HCT116 (cell line): ENCODE data around the gene STK4. TPM values are rescaled to one million over a fixed set of nuclear protein-coding genes. Genes with fewer than 3 reads are reported as not detected.

Experiments used
- ATAC-seq: fragments of 200-7000 bp; cut with Tn5 transposase; 2 replicates; pipeline ENCODE4 v1.9.1; 2020; ENCODE audit warnings: mild to moderate bottlenecking, moderate library complexity
- BruUV-seq: library from RNA; stranded (reverse); fragments of 400-500 nt; replicated peaks from 2 replicates; lab custom pipeline; 2021; lab: Mats Ljungman, UMichigan
- CTCF ChIA-PET: fragments of 300-600 bp; sonication (Branson Sonifier 250); formaldehyde crosslinking; loops from one replicate; lab custom pipeline; 2021; ENCODE audit warnings: antibody characterized with exemption; lab: Charles Lee
- POLR2A ChIA-PET: fragments of 300-600, 350-600 bp; sonication (Branson Sonifier 250); formaldehyde crosslinking; loops from one replicate; lab custom pipeline; 2021; ENCODE audit warnings: antibody characterized with exemption; lab: Charles Lee
- RAD21 ChIA-PET, 2 experiments: fragments of 300-600 bp; sonication (Branson Sonifier 250); formaldehyde crosslinking; loops; one replicate each; lab custom pipeline; 2023; ENCODE audit warnings: low total read pairs in 2 of 2; ENCODE audit not compliant: uncharacterized antibody in 2 of 2, unreplicated experiment in 2 of 2, low non-redundant PET in 1 of 2; lab: Charles Lee
- DNase-seq: peaks from one replicate; pipeline ENCODE4 v3.0.0-alpha.2; 2010; ENCODE audit warnings: low read depth, low spot score
- H2AFZ ChIP-seq: fragments of 200-600 bp; shearing (Covaris generic), sonication (generic); 2 replicates; pipeline ENCODE4 v1.6.1; 2017; ENCODE audit warnings: low read depth, mixed run types, mixed read lengths, antibody characterized with exemption, low read length; ENCODE audit not compliant: poor library complexity, severe bottlenecking
- H3K27ac ChIP-seq: 2 replicates; pipeline ENCODE4 v1.5.1; 2012; ENCODE audit warnings: low read depth, low read length
- H3K27me3 ChIP-seq: fragments of 200-600 bp; sonication (generic); 2 replicates; pipeline ENCODE4 v1.6.1; 2016; ENCODE audit warnings: mixed run types, low read length, mixed read lengths; ENCODE audit not compliant: insufficient read depth
- H3K36me3 ChIP-seq, 2 experiments: fragments of 200-500 bp in 1 of 2; fragments of 200-600 bp in 1 of 2; sonication (Bioruptor generic) in 1 of 2; sonication (generic) in 1 of 2; 2 replicates each; pipeline versions ENCODE4 v1.5.1 to v1.6.1; 2014 to 2016; ENCODE audit warnings: low read length in 2 of 2, inconsistent platforms in 1 of 2, mixed read lengths in 1 of 2, mixed run types in 1 of 2; ENCODE audit not compliant: insufficient read depth in 2 of 2, control insufficient read depth in 1 of 2
- H3K4me1 ChIP-seq, 2 experiments: fragments of 200-600 bp in 1 of 2; sonication (generic) in 1 of 2; 2 replicates each; pipeline versions ENCODE4 v1.5.1 to v1.6.1; 2012 to 2017; ENCODE audit warnings: low read length in 2 of 2, inconsistent platforms in 1 of 2, mild to moderate bottlenecking in 1 of 2, mixed read lengths in 1 of 2, mixed run types in 1 of 2, moderate library complexity in 1 of 2; ENCODE audit not compliant: insufficient read depth in 2 of 2, control insufficient read depth in 1 of 2
- H3K4me2 ChIP-seq: fragments of 200-600 bp; sonication (generic); 2 replicates; pipeline ENCODE4 v1.6.1; 2017; ENCODE audit warnings: mixed run types, low read length, mixed read lengths
- H3K4me3 ChIP-seq, 2 experiments: fragments of 200-600 bp in 1 of 2; sonication (generic) in 1 of 2; replicated peaks in 1 of 2; 2 replicates each; pipeline ENCODE4 v1.5.1; 2011 to 2016; ENCODE audit warnings: low read length in 2 of 2, control low read depth in 1 of 2, low read depth in 1 of 2, mild to moderate bottlenecking in 1 of 2, mixed read lengths in 1 of 2, mixed run types in 1 of 2
- H3K79me2 ChIP-seq: fragments of 200-600 bp; sonication (generic); 2 replicates; pipeline ENCODE4 v1.6.1; 2017; ENCODE audit warnings: mild to moderate bottlenecking, mixed run types, low read length, moderate library complexity, mixed read lengths; ENCODE audit not compliant: insufficient read depth
- H3K9ac ChIP-seq: fragments of 200-600 bp; sonication (generic); 2 replicates; pipeline ENCODE4 v1.6.1; 2016; ENCODE audit warnings: low read length, mixed read lengths
- H3K9me2 ChIP-seq: fragments of 200-600 bp; sonication (generic), shearing (Covaris generic); 2 replicates; pipeline ENCODE4 v1.6.1; 2017; ENCODE audit warnings: mixed run types, mild to moderate bottlenecking, moderate library complexity; ENCODE audit not compliant: insufficient read depth
- H3K9me3 ChIP-seq, 2 experiments: fragments of 200-500 bp in 1 of 2; fragments of 200-600 bp in 1 of 2; sonication (Bioruptor generic) in 1 of 2; sonication (generic) in 1 of 2; 2 replicates each; pipeline ENCODE4 v1.6.1; 2014 to 2017; ENCODE audit warnings: low read length in 2 of 2, mixed read lengths in 2 of 2, inconsistent platforms in 1 of 2, low read depth in 1 of 2, mild to moderate bottlenecking in 1 of 2, mixed run types in 1 of 2, moderate library complexity in 1 of 2; ENCODE audit not compliant: control insufficient read depth in 1 of 2, insufficient read depth in 1 of 2
- H4K20me1 ChIP-seq: fragments of 200-600 bp; sonication (generic), shearing (Covaris generic); 2 replicates; pipeline ENCODE4 v1.6.1; 2017; ENCODE audit warnings: mixed run types, mild to moderate bottlenecking, moderate library complexity; ENCODE audit not compliant: insufficient read depth
- FOSL1 ChIP-seq: IDR thresholded peaks from 2 replicates; pipeline ENCODE4 v1.6.1; 2012; ENCODE audit warnings: low read depth
- JUND ChIP-seq: IDR thresholded peaks from 2 replicates; pipeline ENCODE4 v1.6.1; 2012
- POLR2A ChIP-seq: IDR thresholded peaks from 2 replicates; pipeline ENCODE4 v1.7.0; 2011; ENCODE audit warnings: borderline replicate concordance; ENCODE audit not compliant: insufficient read depth, insufficient read length; ENCODE audit errors: extremely low read depth
- POLR2AphosphoS5 ChIP-seq: IDR thresholded peaks from 2 replicates; pipeline ENCODE4 v1.6.1; 2011; ENCODE audit warnings: mild to moderate bottlenecking, low read depth, low read length, moderate library complexity
- RAD21 ChIP-seq: IDR thresholded peaks from 2 replicates; pipeline ENCODE4 v1.6.1; 2012; ENCODE audit warnings: low read depth, mild to moderate bottlenecking
- SIN3A ChIP-seq: IDR thresholded peaks from 2 replicates; pipeline ENCODE4 v1.6.1; 2012; ENCODE audit warnings: low read depth
- SP1 ChIP-seq: IDR thresholded peaks from 2 replicates; pipeline ENCODE4 v1.6.1; 2012; ENCODE audit warnings: low read depth
- TCF7L2 ChIP-seq: IDR thresholded peaks from 2 replicates; pipeline ENCODE4 v1.7.0; 2011; ENCODE audit warnings: borderline replicate concordance, inconsistent platforms; ENCODE audit not compliant: insufficient read depth, insufficient read length; ENCODE audit errors: extremely low read depth
- ZFX ChIP-seq: fragments of 450-650 bp; IDR thresholded peaks from 2 replicates; pipeline ENCODE4 v1.6.1; 2017
- intact Hi-C: fragments of 100-400 bp; cut with micrococcal nuclease; formaldehyde crosslinking; loops from 2 replicates; pipeline ENCODE4 v1.10.0; 2022
- total RNA-seq: library from RNA; stranded (reverse); gene quantifications from one replicate; pipeline ENCODE4 v1.2.1, GENCODE V29; 2021; ENCODE audit not compliant: unreplicated experiment
- TF ChIP-seq, protein P1 (sequence below), 3 experiments: fragments of 200-600 bp in 1 of 3; sonication (generic) in 1 of 3; IDR thresholded peaks in 2 of 3; conservative IDR thresholded peaks in 1 of 3; 2 replicates each; pipeline ENCODE4 v1.5.1; 2012 to 2017; ENCODE audit warnings: low read depth in 2 of 3, low read length in 2 of 3, antibody characterized with exemption in 1 of 3, borderline replicate concordance in 1 of 3, control low read depth in 1 of 3, mild to moderate bottlenecking in 1 of 3, mixed read lengths in 1 of 3, mixed run types in 1 of 3, moderate library complexity in 1 of 3; ENCODE audit not compliant: insufficient read depth in 1 of 3
- TF ChIP-seq, protein P2 (sequence below): IDR thresholded peaks from 2 replicates; pipeline ENCODE4 v1.6.1; 2012
- TF ChIP-seq, protein P3 (sequence below): IDR thresholded peaks from 2 replicates; pipeline ENCODE4 v1.6.1; 2012

The STK4 gene
- total RNA-seq, 1 experiment from 2014 or later: 45.4 TPM

DNA sequence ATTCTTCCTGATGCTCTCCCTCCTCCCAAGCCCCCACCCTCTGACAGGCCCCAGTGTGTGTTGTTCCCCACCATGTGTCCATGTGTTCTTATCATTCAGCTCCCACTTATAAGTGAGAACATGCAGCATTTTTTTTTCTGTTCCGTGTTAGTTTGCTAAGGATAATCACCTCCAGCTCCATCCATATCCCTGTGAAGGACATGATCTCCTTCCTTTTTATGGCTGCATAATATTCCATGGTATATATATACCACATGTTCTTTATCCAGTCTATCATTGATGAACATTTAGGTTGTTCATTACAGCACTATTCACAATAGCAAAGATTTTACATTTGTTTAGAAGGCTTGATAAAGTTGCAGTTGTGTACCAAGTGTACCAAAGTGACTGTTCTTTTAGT is 76.7 kb downstream of the STK4 start:
- H2AFZ ChIP-seq: no peak overlapping the region
- H3K36me3 ChIP-seq: no peaks in the 10 kb centered on the region
- H3K4me3 ChIP-seq: no peak overlapping the region
- H3K9me2 ChIP-seq: no peaks in the 10 kb centered on the region
- TF ChIP-seq POLR2AphosphoS5: no peak
- no peak for TF ChIP-seq ZFX
- TF ChIP-seq POLR2A: no peak
- no peak for TF ChIP-seq RAD21
- TF ChIP-seq, protein P1, sequence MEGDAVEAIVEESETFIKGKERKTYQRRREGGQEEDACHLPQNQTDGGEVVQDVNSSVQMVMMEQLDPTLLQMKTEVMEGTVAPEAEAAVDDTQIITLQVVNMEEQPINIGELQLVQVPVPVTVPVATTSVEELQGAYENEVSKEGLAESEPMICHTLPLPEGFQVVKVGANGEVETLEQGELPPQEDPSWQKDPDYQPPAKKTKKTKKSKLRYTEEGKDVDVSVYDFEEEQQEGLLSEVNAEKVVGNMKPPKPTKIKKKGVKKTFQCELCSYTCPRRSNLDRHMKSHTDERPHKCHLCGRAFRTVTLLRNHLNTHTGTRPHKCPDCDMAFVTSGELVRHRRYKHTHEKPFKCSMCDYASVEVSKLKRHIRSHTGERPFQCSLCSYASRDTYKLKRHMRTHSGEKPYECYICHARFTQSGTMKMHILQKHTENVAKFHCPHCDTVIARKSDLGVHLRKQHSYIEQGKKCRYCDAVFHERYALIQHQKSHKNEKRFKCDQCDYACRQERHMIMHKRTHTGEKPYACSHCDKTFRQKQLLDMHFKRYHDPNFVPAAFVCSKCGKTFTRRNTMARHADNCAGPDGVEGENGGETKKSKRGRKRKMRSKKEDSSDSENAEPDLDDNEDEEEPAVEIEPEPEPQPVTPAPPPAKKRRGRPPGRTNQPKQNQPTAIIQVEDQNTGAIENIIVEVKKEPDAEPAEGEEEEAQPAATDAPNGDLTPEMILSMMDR (IDR thresholded peaks at IDR 0.05 in 2 of 3, conservative IDR thresholded peaks at IDR 0.05 in 1 of 3; ENCODE audit: borderline replicate concordance in 1 of 3, insufficient read depth in 1 of 3, low read depth in 2 of 3, low read length in 2 of 3): no peak
- no peak for TF ChIP-seq TCF7L2
- TF ChIP-seq, protein P2, sequence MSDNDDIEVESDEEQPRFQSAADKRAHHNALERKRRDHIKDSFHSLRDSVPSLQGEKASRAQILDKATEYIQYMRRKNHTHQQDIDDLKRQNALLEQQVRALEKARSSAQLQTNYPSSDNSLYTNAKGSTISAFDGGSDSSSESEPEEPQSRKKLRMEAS: no peak
- TF ChIP-seq JUND: no peak
- no peak for TF ChIP-seq SP1
- no peak for TF ChIP-seq FOSL1
- TF ChIP-seq, protein P3, sequence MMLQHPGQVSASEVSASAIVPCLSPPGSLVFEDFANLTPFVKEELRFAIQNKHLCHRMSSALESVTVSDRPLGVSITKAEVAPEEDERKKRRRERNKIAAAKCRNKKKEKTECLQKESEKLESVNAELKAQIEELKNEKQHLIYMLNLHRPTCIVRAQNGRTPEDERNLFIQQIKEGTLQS: no peak
- TF ChIP-seq SIN3A: no peak
- BruUV-seq: no TSS peak
- peaks cover 14 to 19% of the 10 kb centered on the region in 2 experiments for H3K4me1 ChIP-seq
- ChIA-PET POLR2A (no interaction called here), CTCF (interaction anchor here (1.2 to 3.6 kb wide), 10 partner anchors 12 to 248 kb away, joined by 3 to 92 read pairs (median 15); no protein-coding TSS in a partner anchor), RAD21 (interaction anchor here in 1 of 2 experiments (0.9 kb wide), 1 partner anchor 69 kb away, joined by 3 read pairs; no protein-coding TSS in a partner anchor)
- no peak overlapping the region for H3K4me2 ChIP-seq
- H3K27ac ChIP-seq: no peak overlapping the region
- H3K9me3 ChIP-seq: no peaks in the 10 kb centered on the region
- H3K79me2 ChIP-seq: 0 out of 2 replicates have a peak, but pooled peaks cover 7% of the 10 kb centered on the region
- DNase-seq: no peak
- no peaks in the 10 kb centered on the region for H3K27me3 ChIP-seq
- intact Hi-C loops: loop anchor here (5.0 to 10.0 kb wide), 3 partner anchors 182 to 732 kb away; partner anchors contain the start of gene SEMG2
- H3K9ac ChIP-seq: no peak overlapping the region
- no peak for ATAC-seq
- H4K20me1 ChIP-seq: no peaks in the 10 kb centered on the region; the same call in 1 of the 2 replicates
